Esophagus muscularis mucosa (tissue), 4 donors: ENCODE measurements around the gene ZFR. TPM values are rescaled to one million over a fixed set of nuclear protein-coding genes. Genes with fewer than 3 reads are reported as not detected.
"Not testable (repeated sequence)": the region's sequence is repeated elsewhere in the genome, so short reads cannot be mapped to it uniquely, and the experiment has no call there.

Source experiments
- DNase-seq: peaks from one replicate; pipeline ENCODE4 v3.0.0-alpha.2; 2017; ENCODE audit errors: extremely low spot score
- H3K27ac ChIP-seq, 4 donors: fragments of 200-600 bp; sonication (generic); replicated peaks in 1 of 4; 1 replicate in 3 of 4; 2 replicates in 1 of 4; pipeline ENCODE4 v1.5.1; 2016 to 2019; ENCODE audit warnings: mild to moderate bottlenecking in 1 of 4
- H3K27me3 ChIP-seq, 4 donors: fragments of 200-600 bp; sonication (generic); one replicate each; pipeline versions ENCODE4 v1.5.1 to v1.6.0; 2016 to 2019
- H3K36me3 ChIP-seq, 4 donors: fragments of 200-600 bp; sonication (generic); one replicate each; pipeline ENCODE4 v1.5.1; 2016 to 2019
- H3K4me1 ChIP-seq, 4 donors: fragments of 200-600 bp; sonication (generic); one replicate each; pipeline ENCODE4 v1.5.1; 2016 to 2019
- H3K4me3 ChIP-seq, 4 donors: fragments of 200-600 bp; sonication (generic); 1 replicate in 2 of 4; 2 replicates in 2 of 4; pipeline ENCODE4 v1.5.1; 2016 to 2019; ENCODE audit warnings: mild to moderate bottlenecking in 4 of 4, moderate library complexity in 1 of 4
- H3K9me3 ChIP-seq, 4 donors: fragments of 200-600 bp; sonication (generic); 1 replicate in 3 of 4; 2 replicates in 1 of 4; pipeline ENCODE4 v1.5.1; 2016 to 2019
- EP300 ChIP-seq: sonication (generic); formaldehyde crosslinking; IDR thresholded peaks from one replicate; pipeline ENCODE4 v1.6.1; 2017; ENCODE audit warnings: antibody characterized with exemption
- POLR2A ChIP-seq: fragments of 450-650 bp; IDR thresholded peaks from one replicate; pipeline ENCODE4 v1.6.1; 2017; ENCODE audit warnings: antibody characterized with exemption, moderate library complexity, mild to moderate bottlenecking, low read depth
- POLR2AphosphoS5 ChIP-seq, 2 donors: sonication (generic); formaldehyde crosslinking; IDR thresholded peaks; one replicate each; pipeline ENCODE4 v1.6.1; 2017; ENCODE audit warnings: antibody characterized with exemption in 2 of 2
- WGBS: methylation state at CpG from one replicate; pipeline ENCODE4 v1.1.5; 2018; 5-methylcytosine and 5-hydroxymethylcytosine counted together
- intact Hi-C: fragments of 100-400 bp; cut with DNase I; formaldehyde crosslinking; loops from one replicate; pipeline ENCODE4 v1.15.1; 2023
- total RNA-seq, 4 donors: library from RNA; depleted of rRNA; stranded (reverse); fragments of >200 nt; gene quantifications; one replicate each; pipeline versions ENCODE4 v1.1.0 to v1.2.1, GENCODE V29; 2016
- TF ChIP-seq, protein P1 (sequence below), 3 experiments: fragments of 200-600 bp in 2 of 3; fragments of 450-650 bp in 1 of 3; sonication (generic) in 2 of 3; IDR thresholded peaks; one replicate each; pipeline ENCODE4 v1.5.1; 2017 to 2019; ENCODE audit warnings: antibody characterized with exemption in 3 of 3, mild to moderate bottlenecking in 2 of 3, moderate library complexity in 1 of 3

ZFR gene
- total RNA-seq, 4 donors from 2014 or later = 83.2 to 106 (median 92.4) TPM

DNA sequence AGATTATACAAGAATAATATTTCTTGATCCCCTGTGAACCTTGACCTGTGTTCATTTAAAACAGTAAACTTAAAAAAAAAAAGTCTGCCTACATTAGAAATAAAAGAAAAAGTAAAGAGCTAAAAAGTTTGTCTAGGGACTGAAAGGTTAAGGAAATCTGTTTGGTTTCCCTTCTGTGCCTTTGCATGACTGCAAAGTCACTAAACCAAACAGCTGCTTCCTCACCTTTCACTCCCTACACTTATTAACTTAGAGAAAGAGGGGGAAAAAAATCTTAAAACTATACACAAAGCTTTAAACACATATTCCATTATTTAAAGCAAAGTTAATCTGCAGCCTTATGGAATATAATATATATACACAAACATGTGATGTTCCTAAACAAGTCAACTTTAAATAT is 65.1 kb downstream of the ZFR start:
- no peak for DNase-seq
- Histone ChIP-seq H3K27ac (no peak overlapping the region), H3K4me3 (no peak overlapping the region), H3K9me3 (no peaks in the 10 kb centered on the region), H3K27me3 (no peaks in the 10 kb centered on the region), H3K4me1 (peaks cover 0 to 17% (median 6%) of the 10 kb centered on the region in 4 donors), H3K36me3 (peaks cover 31 to 85% (median 57%) of the 10 kb centered on the region in 4 donors)
- TF ChIP-seq POLR2A = no peak
- no peak for TF ChIP-seq POLR2AphosphoS5 (IDR thresholded peaks at IDR 0.05)
- TF ChIP-seq, protein P1, sequence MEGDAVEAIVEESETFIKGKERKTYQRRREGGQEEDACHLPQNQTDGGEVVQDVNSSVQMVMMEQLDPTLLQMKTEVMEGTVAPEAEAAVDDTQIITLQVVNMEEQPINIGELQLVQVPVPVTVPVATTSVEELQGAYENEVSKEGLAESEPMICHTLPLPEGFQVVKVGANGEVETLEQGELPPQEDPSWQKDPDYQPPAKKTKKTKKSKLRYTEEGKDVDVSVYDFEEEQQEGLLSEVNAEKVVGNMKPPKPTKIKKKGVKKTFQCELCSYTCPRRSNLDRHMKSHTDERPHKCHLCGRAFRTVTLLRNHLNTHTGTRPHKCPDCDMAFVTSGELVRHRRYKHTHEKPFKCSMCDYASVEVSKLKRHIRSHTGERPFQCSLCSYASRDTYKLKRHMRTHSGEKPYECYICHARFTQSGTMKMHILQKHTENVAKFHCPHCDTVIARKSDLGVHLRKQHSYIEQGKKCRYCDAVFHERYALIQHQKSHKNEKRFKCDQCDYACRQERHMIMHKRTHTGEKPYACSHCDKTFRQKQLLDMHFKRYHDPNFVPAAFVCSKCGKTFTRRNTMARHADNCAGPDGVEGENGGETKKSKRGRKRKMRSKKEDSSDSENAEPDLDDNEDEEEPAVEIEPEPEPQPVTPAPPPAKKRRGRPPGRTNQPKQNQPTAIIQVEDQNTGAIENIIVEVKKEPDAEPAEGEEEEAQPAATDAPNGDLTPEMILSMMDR (IDR thresholded peaks at IDR 0.05) = no peak
- TF ChIP-seq EP300 = no peak
- intact Hi-C loops = no loop called here

DNA sequence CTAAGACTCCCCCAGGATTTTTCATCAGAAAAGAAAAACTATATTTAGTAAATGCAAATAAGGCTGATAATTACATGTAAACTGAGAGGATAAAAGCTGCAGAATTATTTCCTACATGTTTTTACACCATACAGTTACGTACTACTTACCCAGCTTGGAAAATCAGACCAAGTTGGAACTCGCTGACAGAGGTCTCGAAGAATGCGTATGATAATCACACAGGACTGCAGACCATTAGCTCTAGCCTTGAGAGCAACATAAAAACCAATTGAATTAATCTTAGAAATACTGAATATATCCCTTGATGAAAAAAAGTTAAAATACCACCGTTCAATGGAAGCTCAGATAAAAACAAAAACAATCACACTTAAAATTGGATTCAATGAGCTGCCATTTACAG is 65.6 kb downstream of the ZFR start:
- peaks cover 0 to 17% (median 6%) of the 10 kb centered on the region in 4 donors for H3K4me1 ChIP-seq
- H3K9me3 ChIP-seq = no peaks in the 10 kb centered on the region
- H3K27me3 ChIP-seq = no peaks in the 10 kb centered on the region
- intact Hi-C loops = no loop called here
- DNase-seq = no peak
- peaks cover 31 to 80% (median 59%) of the 10 kb centered on the region in 4 donors for H3K36me3 ChIP-seq
- H3K4me3 ChIP-seq = no peak overlapping the region
- no peak overlapping the region for H3K27ac ChIP-seq
- WGBS = 69% methylated on average over 5 of the region's 5 CpGs
- TF ChIP-seq EP300 (no peak), POLR2AphosphoS5 (IDR thresholded peaks at IDR 0.05) (no peak), POLR2A (no peak)
- TF ChIP-seq, protein P1 (IDR thresholded peaks at IDR 0.05) = no peak

DNA sequence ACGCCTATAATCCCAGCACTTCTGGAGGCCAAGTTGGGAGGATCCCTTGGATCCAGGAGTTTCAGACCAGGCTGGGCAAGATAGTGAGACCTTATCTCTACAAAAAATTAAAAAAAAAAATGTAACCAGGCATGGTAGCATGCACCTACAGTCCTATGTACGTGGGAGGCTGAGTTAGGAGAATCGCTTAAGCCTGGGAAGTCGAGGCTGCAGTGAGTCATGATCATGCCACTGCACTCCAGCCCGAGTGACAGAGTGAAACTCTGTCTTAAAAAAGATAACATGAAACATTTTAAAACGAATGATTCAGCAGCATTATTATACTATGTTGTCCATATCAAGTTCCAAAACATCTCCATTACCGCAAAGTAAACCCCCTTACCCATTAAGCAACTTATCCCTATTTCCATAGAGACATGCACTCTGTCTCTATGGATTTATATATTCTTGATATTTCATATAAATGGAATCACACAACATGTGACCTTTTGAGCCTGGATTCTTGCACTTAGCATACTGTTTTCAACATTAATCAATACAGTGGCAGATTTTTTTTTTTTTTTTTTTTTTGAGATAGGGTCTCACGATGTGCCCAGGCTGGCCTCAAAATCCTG is 74.9 kb downstream of the ZFR start:
- peaks cover 0 to 3% (median 0%) of the 10 kb centered on the region in 4 donors for H3K4me1 ChIP-seq
- intact Hi-C loops = no loop called here
- no peak overlapping the region for H3K4me3 ChIP-seq
- DNase-seq = no peak
- H3K9me3 ChIP-seq = no peaks in the 10 kb centered on the region
- WGBS = 85% methylated on average over 8 of the region's 8 CpGs
- no peaks in the 10 kb centered on the region for H3K27me3 ChIP-seq
- no peak overlapping the region for H3K27ac ChIP-seq
- H3K36me3 ChIP-seq = peaks cover 6 to 60% (median 38%) of the 10 kb centered on the region in 4 donors
- TF ChIP-seq POLR2AphosphoS5 (IDR thresholded peaks at IDR 0.05) = no peak
- TF ChIP-seq POLR2A = no peak
- no peak for TF ChIP-seq EP300
- TF ChIP-seq, protein P1 (IDR thresholded peaks at IDR 0.05) = no peak

DNA sequence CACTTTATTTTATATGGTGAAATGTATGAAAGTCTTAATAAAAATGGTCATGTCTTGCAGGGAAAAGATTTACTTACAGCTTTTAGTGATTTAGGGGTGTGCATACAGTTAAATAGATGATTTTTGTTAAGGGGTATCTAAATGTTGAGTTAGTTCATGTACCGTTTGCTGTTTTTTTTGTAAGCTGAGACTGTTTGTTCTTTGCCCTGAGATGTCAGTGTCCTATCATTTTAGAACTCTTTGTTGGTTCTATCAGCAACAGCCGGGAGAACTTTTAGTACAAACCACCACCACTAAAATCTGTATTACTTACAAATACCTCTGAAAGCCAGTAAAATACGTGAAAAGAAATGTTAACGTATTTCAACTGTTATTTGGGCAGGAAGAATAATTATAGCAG is 75.5 kb downstream of the ZFR start:
- intact Hi-C loops = no loop called here
- TF ChIP-seq, protein P1 (IDR thresholded peaks at IDR 0.05) = no peak
- TF ChIP-seq POLR2A (no peak), POLR2AphosphoS5 (IDR thresholded peaks at IDR 0.05) (no peak), EP300 (no peak)
- no peak for DNase-seq
- no peaks in the 10 kb centered on the region for H3K27me3 ChIP-seq
- H3K4me3 ChIP-seq = no peak overlapping the region
- H3K9me3 ChIP-seq = no peaks in the 10 kb centered on the region
- no peaks in the 10 kb centered on the region for H3K4me1 ChIP-seq
- H3K36me3 ChIP-seq = peaks cover 6 to 64% (median 34%) of the 10 kb centered on the region in 4 donors
- WGBS = 89% methylated on average over 4 of the region's 4 CpGs
- no peak overlapping the region for H3K27ac ChIP-seq

DNA sequence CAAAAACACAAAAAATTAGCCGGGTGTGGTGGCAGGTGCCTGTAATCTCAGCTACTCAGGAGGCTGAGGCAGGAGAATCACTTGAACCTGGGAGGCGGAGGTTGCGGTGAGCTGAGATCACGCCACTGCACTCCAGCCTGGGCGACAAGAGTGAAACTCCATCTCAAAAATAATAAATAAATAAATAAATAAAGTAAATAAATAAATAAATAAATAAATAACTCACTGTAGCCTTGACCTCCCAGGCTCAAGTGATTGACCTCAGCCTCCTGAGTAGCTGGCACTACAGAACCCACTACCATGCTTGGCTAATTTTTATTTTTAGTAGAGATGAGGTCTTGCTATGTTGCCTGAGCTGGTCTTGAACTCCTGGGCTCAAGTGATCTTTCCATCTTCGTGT is 77.3 kb downstream of the ZFR start:
- H3K9me3 ChIP-seq, H3K4me3 ChIP-seq, H3K27me3 ChIP-seq, H3K27ac ChIP-seq, DNase-seq, H3K4me1 ChIP-seq, intact Hi-C loops: not testable (repeated sequence)
- 82% methylated on average over 6 of the region's 6 CpGs for WGBS
- peaks cover 1 to 71% (median 38%) of the 10 kb centered on the region in 4 donors for H3K36me3 ChIP-seq
